HG03196 (cell line): ENCODE results near the gene GALNT2.

ENCODE experiments used
- ATAC-seq: cut with Tn5 transposase; IDR thresholded peaks from one replicate; pipeline ENCODE4 v1.9.1; 2021; ENCODE audit not compliant: unreplicated experiment

GALNT2 gene

DNA sequence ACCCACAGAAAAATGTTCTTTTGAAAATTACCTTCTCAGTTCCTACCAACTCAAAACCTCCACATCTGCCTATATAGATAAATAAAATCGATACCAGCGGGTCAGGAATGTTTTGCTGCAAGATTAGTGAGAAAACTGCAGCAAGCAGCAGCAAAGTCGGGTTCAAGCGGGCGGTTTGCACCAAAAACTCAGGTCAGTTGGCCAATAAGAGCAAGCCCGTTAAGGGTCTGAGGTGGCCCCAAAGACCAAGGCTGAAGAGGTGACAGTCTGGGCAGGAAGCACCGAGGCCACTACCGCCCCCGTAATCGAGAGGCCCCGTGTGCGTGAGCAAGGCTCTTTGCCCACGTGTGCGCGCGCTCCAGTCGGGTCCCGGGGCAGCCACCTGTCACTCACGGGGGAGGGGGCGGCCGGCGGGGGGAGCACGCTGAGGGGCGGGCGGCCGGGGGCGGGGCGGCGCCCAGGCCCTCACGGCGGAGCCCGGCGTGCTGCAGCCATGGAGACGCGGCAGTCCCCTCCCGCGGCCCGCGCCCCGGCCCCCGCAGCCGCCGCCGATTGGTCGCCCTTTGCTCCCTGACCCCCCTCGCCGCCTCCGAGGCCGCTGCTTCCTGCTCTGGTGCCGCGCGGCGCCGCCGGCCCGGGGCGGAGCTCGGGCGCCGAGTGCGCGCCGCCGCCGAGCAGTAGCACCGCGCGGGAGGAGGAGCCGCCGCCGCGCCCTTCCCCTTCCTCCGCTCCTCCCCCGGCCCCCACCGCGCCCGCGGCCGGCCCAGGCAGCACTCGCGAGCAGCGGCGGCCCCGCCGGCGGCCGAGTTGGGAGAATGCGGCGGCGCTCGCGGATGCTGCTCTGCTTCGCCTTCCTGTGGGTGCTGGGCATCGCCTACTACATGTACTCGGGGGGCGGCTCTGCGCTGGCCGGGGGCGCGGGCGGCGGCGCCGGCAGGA is at the start of gene GALNT2:
TSS of gene GALNT2 (plus strand) at position 773 of the 939 bp plus-strand sequence. CDS start at position 816, 43 bp downstream.
- peak; percentile 90 for ATAC-seq

DNA sequence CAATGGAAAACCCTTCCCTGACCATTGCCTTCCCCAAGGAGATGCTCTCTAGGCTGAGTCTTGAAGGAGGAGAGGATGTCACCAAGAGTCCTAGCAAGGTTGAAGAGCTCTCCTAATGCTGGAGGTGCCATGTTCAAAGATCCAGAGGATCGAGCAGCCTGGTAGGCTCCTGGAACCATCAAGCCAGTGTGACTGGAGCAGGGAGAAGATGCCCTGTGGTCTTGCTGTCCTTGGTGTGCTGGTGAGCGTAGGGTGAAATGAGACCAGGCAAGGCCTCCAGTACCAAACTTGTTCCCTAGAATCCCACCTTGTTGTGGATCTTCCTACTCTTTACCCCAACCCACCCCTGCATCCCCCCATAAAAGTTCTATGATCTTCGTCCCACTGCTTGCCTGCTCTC is 46.6 kb upstream of the GALNT2 start:
- no peak for ATAC-seq

DNA sequence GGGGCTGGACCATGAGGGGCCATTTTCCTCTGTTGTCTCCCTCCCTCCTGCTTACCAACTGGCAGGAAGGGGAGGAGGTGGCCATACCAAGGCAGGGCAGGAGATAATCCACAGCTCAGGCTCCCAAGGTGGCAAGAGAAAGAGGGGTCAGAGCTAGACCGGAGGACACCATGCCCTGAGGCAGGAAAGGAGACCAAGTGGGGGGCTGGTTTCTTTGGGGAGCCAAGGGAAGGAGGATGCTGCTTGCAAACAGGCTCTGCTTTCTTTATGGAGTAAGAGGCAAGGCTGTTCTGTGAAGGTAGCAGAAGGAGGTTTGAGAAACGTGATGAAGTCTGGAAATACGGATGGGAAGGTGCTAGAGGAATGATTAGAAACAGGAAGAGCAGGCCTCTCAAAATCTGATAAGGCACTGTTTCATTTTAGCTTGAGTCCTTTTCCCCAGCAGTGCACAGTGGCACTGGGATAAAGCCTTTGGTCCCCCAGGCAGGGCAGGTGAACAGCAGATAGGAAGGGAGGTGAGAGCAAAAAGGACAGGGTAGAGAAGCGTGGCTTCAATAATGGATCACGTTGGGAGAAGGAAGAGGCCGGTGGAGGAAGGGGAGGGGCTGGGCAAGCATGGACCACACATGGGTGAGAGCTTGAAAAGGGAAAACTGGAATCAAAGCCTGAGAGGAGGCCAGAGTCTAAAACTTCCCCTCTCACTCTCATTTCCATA is 44.2 kb upstream of the GALNT2 start:
- no peak for ATAC-seq

DNA sequence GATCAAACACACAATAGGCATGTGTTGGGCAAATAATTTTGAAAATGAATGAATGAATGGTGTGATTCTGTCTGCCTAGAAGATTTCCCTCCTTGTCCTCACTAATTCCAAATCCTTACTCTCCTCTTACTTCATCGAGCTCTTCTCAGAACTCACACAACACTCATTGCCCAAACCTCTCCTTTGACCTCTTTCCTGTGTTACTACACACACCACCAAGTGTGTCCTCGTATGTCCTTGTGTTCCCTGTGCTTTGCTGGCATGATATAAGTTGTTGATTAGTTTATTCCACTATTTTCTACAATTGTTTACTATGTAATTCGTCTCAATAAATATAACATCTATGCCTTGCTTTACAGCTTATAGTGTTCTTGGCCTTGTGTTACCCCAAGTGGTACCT is 41.4 kb upstream of the GALNT2 start:
- ATAC-seq: no peak

DNA sequence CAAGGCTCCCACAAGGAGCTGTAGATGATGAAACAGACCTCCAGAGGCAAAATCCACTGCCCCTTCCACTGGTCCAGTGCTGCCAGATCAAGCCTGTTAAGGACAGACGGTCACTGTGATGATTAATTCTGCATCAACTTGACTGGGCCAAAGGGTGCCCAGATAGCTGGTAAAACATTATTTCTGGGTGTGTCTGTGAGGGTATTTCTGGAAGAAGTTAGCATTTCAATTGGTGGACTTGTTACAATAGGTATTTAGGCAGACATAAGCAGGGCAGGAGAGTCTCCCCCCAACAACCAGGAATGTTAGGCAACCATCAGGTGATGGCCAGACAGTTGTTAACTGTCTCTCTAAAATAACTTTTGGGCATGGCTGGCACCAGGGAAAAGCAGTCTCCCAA is 40.9 kb upstream of the GALNT2 start:
- ATAC-seq: no peak

DNA sequence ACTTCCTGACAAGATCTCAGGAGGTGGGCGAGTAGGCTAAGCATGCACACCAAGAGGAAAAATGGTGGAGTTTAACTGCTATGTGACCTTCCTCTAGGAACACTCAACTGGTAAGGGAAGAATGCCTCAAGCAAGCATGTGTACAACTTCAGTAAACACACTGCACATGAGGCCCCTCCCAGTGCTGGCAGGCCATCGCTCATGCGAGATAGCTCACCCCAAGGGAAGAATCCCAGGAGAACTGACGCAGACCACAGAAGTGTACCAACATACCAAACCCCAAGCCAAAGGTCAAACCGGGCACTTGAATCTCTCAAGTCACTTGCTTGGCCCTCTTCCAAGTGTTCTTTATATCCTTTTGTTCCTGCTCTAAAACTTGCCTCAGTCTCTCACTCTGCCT is 40.5 kb upstream of the GALNT2 start:
- no peak for ATAC-seq

DNA sequence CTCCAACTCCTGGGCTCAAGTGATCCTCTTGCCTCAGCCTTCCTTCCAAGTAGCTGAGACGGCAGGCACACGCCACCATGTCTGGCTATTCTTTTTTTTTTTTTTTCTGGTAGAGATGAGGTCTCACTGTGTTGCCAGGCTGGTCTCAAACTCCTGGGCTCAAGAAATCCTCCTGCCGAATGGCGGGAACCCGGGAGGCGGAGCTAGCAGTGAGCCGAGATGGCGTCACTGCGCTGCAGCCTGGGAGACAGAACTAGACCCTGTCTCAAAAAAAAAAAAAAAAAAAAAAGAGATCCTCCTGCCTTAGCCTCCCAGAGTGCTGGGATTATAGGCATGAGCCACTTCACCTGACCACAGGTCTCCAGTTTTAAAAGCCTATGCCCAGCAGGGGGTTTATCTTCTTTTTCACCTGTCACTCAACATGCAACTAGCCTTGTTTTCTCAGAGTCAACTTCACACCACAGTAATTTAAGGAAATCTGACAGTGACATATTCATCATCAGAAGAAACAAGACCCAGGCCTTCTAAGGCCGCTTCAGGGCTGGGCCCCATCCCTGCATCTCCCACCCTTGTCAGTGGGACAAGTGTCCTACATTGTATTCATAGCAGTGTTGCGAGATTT is 38.3 kb upstream of the GALNT2 start:
- ATAC-seq: no peak

DNA sequence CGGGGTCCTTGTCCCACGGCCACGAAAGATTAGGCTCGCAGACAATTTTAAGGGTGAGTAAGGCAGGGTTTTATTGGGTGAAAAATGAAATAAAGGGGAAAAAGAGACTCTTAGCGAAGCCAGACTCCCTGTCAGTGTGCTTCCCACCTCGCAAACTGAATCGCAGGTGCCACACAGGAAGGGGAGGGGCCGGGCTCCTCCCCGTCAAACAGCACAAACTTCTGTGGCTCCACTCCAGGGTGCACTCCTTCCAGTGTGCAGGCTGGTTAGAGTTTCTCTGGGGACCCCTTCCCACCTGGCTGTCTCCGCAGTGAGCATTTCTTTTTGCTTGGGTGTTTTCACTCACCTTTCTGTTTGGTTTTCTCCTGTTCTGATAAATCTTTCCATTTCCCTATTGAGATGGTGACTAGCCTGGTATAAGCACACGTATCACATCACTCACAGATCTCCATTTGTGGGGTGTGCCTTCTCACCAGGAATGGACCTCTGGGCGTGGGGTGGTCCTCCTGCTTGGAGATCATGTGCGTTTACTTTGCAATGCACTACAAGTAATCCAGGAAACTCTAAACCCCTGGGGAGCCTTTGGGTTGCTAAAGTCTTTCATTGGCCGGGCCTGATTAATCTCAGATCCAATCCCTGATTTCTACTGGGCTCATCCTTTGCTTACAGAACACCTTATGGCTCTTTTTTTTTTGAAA is 37.6 kb upstream of the GALNT2 start:
- no peak for ATAC-seq

DNA sequence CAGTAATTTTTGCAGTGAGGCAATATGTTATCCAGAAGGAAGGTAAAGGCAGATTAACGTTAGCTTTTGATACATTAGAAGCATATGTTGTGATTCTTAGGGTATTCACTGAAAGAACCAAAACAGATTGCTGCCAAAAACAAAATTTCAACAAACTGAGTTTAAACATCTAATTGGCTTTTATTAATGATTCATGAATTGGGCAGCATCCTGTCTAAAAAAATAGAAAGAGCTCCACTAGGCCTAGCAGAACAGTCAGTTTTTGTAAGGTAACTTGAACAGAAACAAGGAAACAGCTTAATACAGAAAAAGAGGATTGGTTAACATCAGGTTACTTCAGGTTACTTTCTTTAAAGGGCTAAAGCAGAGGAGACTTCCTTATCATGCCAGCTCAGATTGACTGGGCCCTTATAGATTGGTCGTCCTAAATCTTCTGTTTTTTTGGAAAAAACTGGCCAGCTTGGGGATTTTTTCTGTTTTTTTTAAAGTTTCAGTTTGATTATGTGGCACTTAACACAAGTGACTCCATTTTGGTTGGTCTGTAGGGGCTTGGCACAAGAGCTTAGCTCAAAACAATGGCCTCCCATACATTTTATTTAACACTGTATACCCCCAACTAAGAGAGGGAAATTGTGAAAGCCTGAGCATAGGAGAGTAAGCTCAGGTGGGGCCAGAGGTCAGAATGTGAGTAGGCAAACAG is 36.8 kb upstream of the GALNT2 start:
- no peak for ATAC-seq

DNA sequence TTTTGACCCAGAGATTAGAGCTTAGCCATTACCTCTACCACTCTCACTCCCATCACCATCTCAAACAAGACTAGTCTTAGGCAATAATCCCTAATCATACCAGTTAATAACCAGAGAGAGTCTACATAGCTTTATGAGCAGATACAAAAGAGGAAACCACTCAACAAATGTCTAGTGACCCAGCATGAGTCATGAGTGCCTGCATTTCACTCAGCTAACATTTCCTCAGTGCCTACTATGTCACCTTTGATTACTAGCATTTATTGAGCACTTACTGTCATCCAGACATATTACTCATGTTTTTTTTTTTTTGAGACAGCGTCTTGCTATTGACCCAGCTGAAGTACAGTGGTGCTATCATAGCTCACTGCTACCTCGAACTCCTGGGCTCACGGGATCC is 35.9 kb upstream of the GALNT2 start:
- ATAC-seq: no peak

DNA sequence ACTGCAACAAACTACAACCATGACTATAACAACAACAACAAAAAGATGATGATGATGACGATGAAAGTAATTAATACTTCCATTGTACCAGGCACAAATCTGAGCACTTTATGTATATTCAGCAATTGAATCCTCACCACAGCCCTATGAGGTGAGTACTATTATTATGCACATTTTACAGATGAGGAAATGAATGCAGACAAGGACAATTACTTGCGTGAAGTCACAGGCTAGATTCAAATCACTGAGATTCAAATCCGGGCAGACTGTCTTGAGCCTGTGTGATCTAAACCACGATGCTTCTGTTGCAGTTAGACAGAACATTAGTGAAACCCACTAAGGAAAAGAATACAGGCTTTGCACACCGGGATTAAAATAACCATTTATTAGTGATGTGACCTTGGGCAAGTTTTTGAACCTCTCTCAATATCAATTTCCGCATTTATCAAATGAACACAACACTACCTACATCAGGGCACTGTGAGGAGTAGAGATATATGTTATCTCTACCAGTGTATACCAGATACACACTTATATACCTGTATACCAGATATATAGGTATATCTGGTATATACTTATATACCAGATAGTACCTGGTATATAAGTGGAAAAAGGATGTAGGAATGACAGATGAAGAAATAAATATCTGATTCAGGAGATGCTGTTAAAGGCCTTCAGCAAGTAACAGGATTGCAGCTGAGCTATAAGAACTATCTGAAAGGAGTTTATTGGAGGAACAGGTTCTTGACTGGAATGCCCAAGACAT is 34.3 kb upstream of the GALNT2 start:
- ATAC-seq: no peak

DNA sequence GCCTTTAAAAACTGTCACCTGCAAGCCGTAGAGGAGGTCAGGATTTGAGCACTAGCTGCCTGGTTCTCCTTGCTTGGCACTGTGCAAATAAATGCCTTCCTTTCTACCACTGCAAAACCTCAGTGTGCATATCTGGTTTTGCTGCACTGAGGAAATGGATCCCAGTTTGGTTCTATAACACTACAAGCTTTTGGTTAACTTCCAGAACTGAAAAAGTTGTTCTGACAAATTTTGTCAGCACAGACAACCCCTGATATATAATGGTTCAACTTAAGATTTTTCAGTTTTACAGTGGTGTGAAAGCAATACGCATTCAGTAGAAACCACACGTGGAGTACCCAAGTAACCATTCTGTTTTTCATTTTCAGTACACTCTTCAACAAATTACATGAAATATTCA is 29.8 kb upstream of the GALNT2 start:
- no peak for ATAC-seq

DNA sequence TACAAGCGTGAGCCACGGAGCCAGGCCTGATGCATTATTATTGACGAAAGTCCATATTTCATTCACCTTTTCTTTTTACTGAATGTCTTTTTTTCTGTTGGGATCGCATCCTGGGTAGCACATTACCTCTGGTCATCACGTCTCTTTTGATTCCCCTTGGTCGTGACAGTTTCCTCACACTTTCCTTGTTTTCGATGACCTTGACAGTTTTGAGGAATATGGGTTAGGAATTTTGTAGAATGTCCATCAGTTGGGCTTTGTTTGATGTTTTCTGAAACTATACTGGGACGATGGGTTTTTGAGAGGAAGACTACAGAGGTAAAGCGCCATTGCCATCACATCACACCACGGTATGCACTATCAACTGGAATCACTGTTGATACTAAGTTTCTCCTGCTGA is 26.6 kb upstream of the GALNT2 start:
- no peak for ATAC-seq

DNA sequence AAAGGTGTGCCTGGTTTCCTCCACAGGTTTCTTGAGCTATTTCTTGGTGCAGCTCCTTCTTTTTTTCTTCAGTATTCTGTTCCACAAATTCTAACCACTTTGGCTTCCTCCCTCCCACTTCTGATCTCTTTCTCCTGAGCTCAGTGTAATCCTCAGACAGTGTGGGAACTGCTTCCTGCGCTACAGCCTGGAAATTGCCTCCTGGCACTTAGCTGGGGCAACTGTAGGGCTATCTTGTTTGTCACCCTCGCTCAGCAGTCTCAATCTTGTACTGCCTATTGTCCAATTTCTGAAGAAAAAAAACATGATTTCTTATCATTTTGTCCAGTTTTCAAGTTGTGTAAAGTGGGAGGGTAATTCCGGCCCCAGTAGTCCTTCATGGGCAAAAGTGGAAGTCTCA is 24.0 kb upstream of the GALNT2 start:
- ATAC-seq: no peak

DNA sequence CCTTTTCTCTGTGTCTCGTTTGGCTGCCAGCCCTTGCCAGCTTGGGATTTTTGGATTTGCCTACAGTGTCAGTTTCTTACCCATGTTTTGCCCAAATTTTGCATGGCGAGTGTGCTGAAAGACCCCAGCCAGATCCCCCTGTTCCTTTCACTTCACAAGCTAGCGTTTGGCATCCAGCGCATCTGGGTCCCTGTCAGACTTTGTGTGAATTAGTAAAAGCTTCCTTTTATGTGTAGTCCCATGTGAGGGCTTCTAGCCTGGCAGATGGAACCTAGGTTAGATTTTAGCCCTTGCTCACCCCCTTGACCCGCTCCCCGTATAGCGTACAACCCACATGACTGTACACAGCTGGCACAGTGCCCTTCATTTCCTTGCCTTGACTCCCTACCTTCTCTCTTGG is 22.3 kb upstream of the GALNT2 start:
- ATAC-seq: no peak

DNA sequence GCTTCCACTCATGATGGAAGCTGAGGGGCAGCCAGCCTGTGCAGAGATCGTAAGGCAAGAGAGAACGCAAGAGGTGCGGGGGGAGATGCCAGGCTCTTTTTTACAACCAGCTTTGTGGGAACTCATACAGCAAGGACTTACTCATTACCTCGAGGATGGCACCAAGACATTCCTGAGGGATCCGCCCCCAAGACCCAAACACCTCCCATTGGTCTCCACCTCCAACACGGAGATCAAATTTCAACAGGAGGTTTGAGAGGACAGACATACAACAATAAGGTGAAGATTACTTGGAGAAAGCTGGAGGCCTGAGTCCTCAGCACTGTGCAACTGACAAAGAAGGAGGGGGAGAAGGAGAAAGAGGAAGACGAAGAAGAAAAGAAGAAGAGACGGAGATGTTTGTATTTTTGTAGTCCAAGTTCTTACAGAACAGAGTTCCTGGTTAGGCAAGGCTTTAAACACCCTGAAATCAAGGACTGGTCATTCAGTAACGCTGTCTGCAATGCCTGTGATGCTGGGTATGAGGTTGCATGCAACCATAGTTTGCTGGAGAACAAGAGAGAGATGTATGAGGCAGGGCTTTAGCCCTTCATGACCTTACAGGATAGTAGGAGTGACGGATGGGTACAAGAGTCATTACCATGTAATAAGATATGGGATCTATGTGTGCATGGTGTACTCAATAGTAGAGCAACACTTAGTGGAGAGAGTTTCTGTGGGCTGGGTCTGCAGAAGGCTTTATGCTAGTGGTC is 19.7 kb upstream of the GALNT2 start:
- no peak for ATAC-seq

DNA sequence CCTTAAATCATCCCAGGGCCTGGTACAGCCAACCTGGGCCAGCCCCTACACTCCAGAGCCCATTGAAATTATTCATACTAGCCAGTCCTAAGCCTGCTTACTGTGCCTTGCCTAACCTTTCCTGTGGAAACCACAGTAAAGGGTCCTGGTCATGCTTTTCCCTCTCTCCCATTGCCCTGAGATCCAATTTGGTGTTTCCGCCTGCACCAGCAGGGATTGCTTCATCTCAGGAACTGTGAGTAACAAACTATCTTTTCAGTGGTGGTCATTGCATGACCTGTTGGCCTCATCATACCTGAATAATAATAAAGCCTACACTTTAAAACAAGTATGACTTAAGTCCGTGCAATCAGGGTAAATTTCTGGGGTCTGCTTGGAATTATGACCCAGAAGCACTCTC is 18.7 kb upstream of the GALNT2 start:
- ATAC-seq: no peak

DNA sequence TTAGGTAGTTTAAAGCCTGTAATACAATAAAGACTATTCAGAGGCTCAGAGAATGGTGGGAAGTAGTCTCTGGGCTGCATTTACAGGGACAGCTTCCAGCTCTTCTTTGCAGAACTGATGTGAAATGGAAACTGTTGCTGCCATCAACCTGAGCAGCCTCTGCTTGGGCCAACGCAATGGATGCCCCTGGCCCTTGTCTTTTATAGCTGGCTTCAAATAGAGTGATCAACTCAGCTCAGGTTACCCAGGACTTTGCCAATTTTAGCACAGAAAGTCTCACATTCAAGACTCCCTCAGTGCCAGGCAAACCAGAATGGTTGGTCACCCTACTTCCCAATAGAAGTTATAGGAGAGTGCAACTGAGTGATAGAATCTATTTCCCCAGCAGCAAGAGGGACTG is 18.1 kb upstream of the GALNT2 start:
- ATAC-seq: no peak

DNA sequence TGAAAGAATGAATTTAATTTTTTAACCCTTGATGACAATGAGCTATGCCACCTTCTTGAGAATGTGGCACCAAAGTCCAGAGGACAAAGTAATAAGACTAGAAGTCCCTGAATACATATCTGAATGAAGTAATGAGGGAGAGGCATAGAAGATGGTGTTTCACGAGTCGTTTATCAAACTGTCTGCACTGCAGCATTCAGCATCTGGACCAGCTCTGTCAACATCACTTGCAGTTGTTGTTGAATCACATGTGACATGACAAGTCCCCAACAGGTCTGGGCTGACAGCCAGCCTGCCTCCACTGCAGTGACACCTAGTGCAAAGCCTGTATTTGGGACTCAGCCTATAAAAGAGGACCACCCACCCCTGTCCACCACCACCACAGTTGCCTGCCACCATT is 17.3 kb upstream of the GALNT2 start:
- ATAC-seq: no peak
